Stimulated activated CD4-positive, alpha-beta T cell treated with anti-CD3 and anti-CD28 coated beads, Interleukin-1b, Interleukin-23, amount 100 ng/mL, for 4 hours (primary cell): ENCODE measurements around the gene AKR1C1.
"Not testable (repeated sequence)": the region's sequence is repeated elsewhere in the genome, so short reads cannot be mapped to it uniquely, and the experiment has no call there.

ENCODE experiments used
- DNase-seq, 2 donors: peaks; one replicate each; pipeline ENCODE4 v3.0.0-alpha.2; 2020; ENCODE audit warnings: low read depth in 2 of 2

Gene AKR1C1

DNA sequence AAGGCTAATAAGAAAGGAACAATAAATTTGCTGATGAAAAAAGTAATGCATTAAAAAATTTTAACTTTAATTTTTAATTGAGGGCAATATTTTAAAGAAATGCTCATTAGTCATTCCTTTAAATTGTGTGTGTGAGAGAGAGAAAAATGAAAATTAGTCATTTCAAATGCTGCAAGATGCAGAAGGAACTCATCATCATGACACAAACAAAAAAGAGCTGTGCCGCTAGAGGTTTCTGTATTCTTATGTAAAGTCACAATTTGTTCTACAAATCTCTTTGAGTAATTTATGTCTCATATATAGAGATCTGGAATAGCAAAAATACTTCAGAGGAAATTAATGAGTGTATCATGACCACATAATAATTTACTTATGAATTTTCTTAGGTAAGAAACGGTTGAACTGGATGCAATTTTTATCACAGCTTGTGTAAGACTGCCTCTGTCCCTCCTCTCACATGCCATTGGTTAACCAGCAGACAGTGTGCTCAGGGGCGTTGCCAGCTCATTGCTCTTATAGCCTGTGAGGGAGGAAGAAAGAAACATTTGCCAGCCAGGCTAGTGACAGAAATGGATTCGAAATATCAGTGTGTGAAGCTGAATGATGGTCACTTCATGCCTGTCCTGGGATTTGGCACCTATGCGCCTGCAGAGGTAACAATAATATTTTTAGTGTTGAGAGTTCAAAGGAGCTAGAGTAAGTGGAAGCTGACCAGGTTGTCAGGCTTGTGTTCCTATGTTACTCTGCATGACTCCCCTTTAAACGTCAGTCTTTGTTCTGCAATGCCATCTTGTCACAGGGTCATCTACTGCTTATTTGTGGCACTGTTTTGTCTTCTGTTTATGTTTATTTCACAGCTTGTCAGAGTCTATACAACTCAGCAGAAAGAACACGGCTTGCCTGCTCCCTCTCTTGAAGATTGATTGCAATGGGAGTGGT lies at the start of gene AKR1C1:
AKR1C1 (plus strand) TSS at position 540 of the 939 bp plus-strand sequence; CDS start at position 570, 30 bp downstream.
- DNase-seq, result not testable (repeated sequence)

- DNase-seq, result no peak
These were observed 48.9 kb upstream of the AKR1C1 start for GRCh38 chr10:4914213-4914850.

- no peak for DNase-seq
These were observed 47.0 kb upstream of the AKR1C1 start for GRCh38 chr10:4916086-4916716.

GRCh38 chr10:4918236-4918635 lies 45.0 kb upstream of the AKR1C1 start:
- no peak for DNase-seq

GRCh38 chr10:4924482-4924881 lies 38.7 kb upstream of the AKR1C1 start:
- not testable (repeated sequence) for DNase-seq

GRCh38 chr10:4926400-4926799 lies 36.8 kb upstream of the AKR1C1 start:
- DNase-seq, result no peak

DNA sequence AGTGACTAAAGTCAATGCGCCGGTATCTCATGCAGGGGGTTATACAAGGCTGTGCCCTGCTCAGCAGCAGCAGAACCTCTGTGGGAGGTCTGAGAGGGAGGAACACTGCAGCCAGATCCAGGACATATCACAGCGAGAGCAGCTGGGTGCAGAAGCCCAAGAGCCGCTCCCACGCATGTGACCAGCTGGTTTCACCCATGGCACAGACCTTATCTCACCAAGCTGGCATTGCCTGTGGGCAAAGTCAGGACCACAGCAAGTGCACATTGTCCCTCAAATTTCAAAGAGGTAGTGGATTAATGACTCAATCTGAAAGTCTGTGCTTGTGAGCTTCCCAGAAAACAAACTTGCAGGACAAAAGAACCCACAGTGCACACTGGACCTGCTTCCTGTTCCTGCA lies 31.6 kb upstream of the AKR1C1 start:
- DNase-seq, result no peak

DNA sequence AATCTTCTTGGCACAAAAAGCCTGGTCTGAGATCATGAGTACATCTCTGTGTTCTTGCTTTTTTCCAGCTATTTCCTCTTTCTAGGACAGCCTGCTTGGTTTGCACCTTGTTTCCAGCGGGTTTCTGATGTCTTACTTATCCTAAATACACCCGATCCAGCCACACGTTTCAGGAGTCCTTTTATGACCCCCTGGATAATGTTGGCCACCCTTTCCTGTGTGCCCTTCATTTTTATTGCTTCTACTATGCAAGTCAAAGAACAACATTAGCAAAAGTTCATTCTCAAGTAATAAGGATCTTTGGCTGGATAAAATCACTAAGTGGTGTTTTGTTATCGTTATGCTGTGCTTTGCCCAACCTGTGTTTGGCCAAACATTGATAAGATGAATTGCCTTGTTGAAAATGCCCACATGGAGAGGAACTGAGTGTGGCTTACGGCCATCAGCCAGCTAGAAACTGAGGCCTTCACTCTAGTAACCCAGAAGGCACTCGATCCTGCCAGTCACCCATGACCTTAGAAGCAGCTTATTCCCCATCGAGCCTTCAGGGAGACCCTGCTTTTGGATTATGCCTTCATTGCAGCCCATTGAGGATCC lies 28.7 kb upstream of the AKR1C1 start:
- DNase-seq, result no peak

GRCh38 chr10:4937346-4937745 lies 25.9 kb upstream of the AKR1C1 start:
- DNase-seq, result no peak

DNA sequence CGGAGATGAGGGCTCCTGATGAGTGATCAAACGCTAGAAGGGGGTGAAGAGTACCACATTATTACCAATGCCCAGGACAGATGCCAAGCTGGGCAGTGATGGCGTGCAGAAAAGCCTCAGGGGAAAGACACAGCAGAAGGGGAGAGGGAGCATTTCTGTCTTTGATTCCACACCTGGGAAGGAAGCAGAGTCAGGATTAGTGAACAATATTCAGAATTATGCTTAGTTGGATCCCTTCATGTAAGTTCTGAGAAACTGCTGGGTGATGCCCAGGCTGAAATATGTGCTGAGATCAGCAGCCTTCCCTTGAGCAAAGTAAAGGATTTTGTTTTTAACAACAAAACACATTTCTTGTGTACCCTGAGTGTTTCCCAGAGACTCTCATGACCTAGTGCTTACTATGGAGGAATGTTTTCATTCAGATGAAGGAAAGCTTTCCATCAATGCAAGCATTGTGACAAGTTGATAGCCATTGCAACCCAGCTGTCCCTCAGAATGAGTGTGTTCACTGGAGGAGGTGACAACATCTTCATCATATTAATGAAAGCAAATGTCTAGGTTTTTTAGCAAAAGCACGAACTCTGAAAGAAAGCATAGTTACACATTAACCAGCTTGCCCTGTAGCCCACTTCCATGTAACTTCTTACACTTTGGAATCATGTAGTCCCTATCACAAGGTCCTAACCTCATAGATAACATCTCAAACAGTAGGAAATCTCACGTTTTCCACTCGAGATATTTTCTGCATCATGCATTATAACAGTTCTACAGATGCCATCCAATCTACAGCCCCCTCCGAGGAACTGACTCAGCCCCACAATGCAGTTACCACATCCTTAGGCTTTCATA lies 23.8 kb upstream of the AKR1C1 start:
- no peak for DNase-seq

DNA sequence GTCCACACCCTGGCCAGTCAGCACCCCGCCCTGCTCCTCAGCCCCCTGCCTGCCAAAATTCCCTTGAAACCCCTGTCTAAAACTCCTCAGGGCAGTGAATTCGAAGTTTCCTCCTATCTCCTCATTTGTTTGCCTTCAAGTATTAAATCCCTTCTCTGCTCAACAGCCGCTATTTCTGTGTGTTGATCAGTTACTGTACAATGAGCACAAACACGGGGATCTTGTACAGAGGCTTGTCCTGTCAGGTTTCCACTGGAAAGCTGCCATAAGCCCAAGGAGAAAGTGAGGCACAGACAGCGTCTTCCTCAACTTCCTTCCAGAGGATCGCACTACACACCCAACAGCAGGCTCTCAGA lies 23.2 kb upstream of the AKR1C1 start:
- DNase-seq, result not testable (repeated sequence)

DNA sequence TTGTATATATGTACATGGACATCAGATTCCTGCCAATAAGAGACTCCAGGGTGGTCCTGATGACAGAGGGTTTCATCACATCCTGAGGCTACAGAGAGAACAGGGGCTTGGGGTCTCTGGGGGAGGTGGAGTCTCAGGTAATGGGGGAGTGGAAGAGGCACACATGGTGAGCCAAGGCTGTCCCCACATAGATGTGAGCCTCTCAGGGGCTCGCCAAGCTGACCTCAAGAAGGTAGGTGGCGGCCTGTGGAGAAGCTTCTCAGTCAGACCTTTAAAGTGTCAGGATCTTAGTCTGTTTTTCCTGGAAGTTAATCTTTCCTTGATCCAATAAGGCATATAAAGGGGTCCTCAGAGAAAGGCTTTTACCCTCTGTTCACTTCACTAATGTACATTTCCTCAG lies 22.3 kb upstream of the AKR1C1 start:
- not testable (repeated sequence) for DNase-seq

DNA sequence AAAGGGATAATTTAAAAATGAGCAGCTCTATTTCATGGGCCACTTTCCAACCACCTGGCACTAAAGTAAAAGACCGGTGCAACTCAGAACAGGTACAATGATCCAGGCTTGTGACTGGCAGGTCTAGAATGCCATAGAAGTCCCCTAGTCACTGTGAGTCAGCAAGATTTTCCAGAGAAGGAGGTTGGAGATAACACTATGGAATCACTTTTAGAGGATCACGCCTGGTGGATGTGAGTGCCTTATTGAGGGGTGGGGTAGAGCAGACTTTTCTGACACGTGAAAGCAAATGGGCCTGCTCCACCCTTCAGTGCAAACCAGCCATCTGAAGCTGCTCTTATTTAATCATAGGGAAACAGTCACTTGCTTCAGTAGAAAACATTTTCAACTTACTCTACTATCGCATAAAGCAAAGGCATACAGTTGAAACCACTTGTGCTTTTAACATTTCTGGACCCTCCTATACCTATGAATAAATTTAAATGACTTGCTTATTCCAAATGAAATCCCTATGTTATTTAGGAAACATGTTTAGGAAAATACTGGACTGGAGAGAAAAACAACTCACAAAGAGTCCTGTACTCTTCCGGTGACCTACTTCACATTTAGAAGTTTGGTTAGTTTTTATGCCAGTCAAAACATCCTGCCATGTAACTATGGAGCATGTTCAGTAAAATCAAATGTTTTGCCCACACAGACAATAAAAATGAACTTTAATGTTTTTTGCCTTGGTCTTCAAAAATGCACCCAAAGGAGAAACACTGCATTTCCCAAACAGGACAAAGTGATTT lies 21.5 kb upstream of the AKR1C1 start:
- DNase-seq, result no peak

DNA sequence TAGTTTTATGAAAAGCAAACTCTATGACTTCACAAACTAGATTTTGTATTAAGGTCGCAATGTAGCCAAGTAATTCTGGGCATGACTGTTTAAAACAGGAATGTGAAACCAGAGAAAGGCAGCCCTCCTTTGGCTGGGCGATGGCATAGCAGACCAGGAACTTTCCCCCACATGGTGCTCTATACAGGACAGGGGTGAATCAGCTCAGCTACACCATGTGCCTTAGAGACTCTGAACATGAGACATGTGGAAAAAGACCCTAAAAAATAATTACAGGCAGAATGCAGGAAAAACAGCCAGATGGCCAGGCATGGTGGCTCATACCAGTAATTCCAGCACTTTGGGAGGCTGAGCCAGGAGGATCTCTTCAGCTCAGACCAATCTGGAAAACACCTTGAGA lies 20.3 kb upstream of the AKR1C1 start:
- DNase-seq, result not testable (repeated sequence)

- not testable (repeated sequence) for DNase-seq
These were observed 19.8 kb upstream of the AKR1C1 start for GRCh38 chr10:4943416-4943815.

- no peak for DNase-seq
These were observed 19.4 kb upstream of the AKR1C1 start for GRCh38 chr10:4943821-4944220.

DNA sequence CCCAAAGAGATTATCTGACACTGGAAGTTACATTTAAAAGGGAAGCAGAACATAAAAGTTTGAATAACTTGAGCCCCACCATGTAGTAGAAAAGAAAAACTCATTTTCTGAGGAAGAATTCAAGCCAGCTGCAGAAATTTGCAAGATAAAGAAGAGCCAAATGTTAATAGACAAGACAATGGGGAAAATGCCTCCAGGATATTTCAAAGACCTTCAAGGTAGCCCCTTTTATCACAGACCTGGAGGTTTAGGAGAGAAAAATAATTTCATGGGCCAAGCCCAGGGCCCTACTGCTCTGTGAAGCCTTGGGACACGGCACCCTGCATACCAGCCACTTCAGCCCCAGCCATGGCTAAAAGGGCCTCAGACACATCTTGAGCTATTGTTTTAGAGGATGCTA lies 18.4 kb upstream of the AKR1C1 start:
- no peak for DNase-seq

DNA sequence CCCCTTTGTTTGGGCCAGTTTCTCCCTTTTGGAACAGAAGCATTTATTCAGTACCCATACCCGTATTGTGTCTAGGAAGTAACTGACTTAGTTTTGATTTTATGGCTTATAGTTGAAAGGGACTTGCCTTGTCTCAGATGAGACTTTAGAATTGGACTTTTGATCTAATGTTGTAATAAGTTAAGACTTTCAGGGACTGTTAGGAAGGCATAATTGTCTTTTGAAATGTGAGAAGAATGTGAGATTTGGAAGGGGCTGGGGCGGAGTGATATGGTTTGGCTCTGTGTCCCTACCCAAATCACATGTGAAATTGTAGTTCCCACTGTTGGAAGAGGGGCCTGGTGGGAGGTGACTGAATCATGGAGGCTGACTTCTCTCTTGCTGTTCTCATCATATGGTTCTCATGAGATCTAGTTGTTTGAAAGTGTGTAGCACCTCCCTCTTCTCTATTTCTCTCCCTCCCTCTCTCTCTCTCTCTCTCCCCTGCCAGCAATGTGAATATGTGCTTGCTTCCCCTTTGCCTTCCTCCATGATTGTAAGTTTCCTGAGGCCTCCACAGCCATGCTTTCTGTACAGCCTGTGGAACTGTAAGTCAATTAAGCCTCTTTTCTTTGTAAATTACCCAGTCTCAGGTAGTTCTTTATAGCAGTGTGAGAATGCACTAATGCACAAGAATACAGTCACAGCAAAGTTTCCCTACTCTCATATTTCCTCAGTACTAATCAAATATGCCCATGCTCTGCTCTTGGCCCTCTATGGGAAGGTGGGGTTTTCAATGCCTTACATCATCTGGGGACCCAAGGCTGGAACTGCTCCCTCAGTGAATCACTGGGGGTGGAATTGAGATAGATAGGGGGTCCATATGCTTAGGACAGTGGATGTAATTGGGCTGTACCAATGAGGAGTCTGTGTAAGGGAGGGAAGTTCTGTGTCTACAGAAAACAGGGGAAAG lies 17.2 kb upstream of the AKR1C1 start:
- DNase-seq, result no peak

DNA sequence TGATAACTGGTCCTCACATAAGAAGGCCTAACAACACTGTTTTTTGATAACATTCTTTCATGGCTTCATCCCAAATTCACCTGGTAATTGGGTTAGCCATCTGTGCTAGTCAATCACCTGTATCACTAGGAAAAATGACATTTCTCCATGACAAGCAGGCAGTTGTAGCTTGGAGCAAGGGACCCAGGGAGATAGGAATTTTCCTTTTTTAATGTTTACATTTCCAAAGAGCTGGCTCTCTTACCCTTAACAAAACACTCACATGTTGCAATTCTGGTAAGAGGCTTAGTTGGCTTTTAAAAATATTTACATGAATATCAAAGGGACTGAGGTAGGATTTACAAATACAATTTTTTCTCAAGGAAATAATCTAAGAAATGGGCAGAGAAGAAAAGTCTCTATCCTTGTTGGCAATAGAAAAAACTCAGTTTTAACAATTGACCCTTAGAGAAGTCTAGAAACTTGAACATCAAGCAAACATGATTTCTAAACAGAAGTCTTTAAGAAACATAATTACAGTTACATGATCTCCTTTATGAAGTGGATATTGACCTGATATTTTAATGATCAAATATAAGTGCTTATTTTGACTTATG lies 16.1 kb upstream of the AKR1C1 start:
- no peak for DNase-seq
